GM21529 (cell line): ENCODE results near the gene HIBCH.

Experiments used
- ATAC-seq: cut with Tn5 transposase; IDR thresholded peaks from one replicate; pipeline ENCODE4 v1.9.1; 2021; ENCODE audit not compliant: unreplicated experiment

Gene HIBCH

GRCh38 chr2:190199109-190199508 is 120.5 kb downstream of the HIBCH start:
- no peak for ATAC-seq

DNA sequence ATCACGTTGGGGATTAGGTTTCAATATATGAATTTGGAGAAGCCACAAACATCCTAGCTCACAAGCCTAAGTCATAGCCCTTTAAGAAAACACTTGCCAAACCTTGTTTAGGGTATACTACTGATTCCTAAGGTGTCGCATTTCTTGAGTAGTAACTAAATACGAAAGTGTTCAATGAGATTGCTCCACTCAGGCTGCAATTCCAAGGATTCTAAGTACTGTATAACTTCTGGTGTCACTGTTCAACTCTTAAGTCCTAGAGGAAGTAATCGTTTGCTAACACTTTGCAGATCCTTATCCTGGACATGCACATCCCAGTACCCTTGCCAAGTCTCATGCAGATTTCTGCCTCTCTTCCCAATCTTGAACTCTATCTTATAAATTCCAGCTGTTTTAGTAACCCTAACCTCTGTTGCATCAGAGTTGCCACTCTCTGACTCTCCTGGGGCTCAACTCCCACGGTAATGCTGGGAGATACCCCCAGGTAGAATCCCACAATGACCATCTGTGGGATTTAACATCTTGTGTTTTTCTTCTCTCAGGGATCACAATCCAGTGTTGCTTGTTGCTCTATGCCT is 122.4 kb downstream of the HIBCH start:
- ATAC-seq = no peak

DNA sequence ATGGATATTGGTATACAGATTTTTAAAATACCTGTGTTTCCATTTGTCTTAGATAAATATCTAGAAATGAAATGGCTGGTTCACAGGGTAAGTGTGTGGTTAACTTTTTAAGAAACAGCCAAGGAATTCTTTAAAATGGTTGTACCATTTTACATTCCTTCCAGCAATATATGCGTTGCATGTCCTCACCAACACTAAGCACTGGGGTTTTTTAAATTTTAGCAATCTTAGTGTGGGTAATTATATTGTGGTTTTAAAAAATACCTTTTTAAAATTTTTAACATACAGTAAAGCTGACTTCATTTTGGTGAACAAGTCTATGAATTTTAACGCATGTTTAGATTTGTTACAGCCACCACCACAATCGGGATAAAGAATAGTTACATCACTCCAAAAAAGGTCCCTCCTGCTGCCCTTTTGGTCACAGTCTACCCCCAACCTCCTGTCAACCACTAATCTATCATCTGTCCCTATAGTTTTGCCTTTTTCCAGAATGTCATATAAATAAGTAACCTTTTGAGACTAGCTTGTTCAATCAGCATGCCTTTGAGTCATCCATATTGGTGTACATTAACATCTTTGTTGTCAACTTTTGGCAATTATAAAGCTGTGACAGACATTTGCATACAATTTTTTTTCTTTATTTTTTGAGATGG is 129.0 kb downstream of the HIBCH start:
- ATAC-seq = no peak

- no peak for ATAC-seq
Observed at GRCh38 chr2:190188289-190188688, 131.3 kb downstream of the HIBCH start.

- no peak for ATAC-seq
Observed at GRCh38 chr2:190186238-190186637, 133.4 kb downstream of the HIBCH start.

GRCh38 chr2:190185380-190185779 is 134.2 kb downstream of the HIBCH start:
- no peak for ATAC-seq

- no peak for ATAC-seq
Observed at GRCh38 chr2:190184460-190184859, 135.2 kb downstream of the HIBCH start.

DNA sequence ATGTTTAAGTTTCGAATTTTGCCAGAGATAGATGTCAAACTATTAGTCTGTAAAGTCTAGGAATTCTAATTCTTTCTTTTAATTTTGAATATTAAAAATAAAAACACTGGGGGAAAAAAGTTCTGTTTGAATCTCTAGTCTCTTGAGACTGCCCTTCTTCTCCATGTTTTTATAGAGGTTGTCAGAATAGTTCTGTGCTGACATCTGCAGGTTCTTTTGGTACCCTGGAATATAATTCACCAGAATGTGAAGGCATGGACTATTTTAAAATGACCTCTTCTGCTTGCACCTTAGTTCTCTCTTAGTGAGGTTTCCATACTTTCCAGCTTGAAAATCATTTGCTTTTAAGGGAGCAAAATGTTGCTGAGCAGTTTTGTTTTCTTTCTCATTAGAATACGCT is 136.1 kb downstream of the HIBCH start:
- ATAC-seq = no peak

GRCh38 chr2:190182071-190182524 is 137.5 kb downstream of the HIBCH start:
- ATAC-seq = peak; percentile 31

DNA sequence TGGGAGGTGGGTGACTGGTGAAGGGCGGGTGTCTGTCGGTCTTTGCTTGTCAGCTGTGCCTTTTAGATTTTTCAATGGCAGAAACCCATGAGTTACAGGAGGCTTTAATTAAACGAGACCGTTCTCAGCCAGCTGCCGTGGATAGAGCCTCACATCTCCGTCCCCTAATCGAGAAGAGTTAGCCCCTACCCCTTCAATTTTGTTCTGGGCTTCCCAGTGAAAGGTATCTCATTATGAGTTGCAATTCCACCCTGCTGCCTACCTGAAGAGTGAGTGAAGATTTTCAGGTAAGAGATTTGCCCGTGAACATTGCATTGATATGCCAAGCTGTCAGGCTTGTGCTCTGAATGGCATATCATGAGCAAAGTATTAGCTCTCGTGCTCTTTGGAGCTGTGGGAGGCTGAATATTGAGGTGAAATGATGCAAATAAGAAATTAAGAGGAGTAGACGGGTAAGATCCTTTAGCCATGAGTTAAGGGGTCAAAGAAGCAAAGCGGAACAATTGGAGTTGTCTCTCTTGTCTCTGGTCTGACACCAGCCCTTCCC is 138.4 kb downstream of the HIBCH start:
- ATAC-seq = no peak

DNA sequence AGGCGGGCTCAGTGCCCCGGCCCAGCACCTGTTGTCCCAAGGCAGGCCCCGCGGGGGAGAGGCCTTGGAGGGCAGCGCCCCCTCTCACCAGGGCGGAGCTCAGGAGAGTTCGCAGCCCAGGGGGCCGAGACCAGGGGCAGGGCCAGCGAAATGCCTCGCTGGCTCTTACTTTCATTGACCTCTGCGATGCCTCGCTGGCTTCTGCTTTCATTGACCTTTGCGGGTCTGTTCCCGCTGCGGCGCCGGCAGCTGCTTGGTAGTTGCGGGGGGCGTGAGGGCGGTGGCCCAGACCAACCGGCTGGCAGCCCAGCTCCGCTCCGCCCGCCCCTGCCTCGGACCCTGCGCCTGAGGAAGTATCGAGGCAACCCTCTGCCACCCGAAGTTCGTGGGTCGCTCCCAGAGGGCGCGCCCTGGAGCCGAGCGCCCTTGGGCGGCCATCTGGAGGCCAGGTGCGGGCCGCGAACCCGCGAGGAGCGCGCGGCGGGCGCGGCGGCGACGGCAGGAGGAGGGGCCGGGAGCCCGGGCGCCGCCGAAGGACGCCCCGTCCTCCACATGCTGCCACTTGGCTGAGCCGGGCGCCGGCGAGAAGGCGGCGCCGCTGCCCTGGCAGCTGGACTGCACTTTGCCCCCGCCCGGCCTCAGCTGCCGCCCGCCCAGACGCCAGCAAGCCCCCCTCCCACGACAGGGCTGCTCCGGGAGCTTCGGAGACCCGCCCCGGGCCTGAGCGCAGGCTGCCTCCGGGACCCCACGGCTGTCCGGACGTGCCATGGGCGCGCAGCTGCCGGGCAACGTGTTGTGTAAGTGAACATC is 139.1 kb downstream of the HIBCH start:
- ATAC-seq = peak; percentile 80

DNA sequence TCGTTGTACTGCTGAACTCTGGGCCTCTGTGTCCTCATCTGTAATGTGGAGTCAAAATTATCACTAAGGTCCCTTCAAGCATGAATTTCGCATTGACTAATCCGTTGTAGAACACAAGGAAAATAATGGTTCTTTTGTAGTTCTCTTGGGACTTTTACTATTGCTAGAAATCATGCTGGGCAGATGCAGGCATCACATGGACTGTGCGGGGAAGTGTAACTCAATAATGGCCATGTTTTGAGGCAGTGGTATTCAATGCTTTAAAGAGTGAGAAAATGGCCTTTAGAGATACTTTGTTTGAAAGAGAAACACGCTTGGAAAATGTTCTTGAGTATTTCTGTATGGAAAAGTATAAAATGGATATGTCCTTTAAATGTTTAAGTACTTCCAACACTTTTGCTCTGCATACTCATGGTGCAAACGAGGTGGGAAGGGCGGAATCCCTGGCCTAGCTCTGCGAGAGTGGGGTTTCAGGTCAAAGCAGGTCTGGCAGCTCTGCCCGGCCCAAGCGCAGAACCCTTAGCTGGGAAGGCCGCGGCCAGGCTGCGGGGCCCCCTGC is 139.8 kb downstream of the HIBCH start:
- peak; percentile 15 for ATAC-seq

- ATAC-seq = no peak
Observed at GRCh38 chr2:190178066-190178722, 141.4 kb downstream of the HIBCH start.

GRCh38 chr2:190177249-190178040 is 142.2 kb downstream of the HIBCH start:
- no peak for ATAC-seq

DNA sequence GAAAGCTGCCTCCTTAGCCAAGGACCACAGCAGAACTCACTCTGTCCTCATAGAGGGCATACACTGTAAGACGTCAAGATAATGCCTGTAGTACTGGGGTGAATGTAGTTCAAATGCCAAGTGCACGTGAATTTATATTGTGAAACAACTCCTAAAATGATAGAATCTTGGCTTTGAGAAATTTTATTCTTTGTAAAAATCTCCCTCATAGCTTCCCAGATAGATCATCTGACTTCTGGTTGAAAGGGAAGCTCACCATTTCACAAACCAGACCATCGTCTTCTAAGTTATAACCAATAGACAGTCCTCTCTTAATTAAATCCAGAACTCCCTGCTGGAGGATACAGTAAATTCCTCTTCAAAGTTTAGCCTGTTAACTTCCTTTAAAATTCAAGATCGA is 146.2 kb downstream of the HIBCH start:
- ATAC-seq = no peak

- ATAC-seq = no peak
Observed at GRCh38 chr2:190170673-190171072, 149.0 kb downstream of the HIBCH start.

DNA sequence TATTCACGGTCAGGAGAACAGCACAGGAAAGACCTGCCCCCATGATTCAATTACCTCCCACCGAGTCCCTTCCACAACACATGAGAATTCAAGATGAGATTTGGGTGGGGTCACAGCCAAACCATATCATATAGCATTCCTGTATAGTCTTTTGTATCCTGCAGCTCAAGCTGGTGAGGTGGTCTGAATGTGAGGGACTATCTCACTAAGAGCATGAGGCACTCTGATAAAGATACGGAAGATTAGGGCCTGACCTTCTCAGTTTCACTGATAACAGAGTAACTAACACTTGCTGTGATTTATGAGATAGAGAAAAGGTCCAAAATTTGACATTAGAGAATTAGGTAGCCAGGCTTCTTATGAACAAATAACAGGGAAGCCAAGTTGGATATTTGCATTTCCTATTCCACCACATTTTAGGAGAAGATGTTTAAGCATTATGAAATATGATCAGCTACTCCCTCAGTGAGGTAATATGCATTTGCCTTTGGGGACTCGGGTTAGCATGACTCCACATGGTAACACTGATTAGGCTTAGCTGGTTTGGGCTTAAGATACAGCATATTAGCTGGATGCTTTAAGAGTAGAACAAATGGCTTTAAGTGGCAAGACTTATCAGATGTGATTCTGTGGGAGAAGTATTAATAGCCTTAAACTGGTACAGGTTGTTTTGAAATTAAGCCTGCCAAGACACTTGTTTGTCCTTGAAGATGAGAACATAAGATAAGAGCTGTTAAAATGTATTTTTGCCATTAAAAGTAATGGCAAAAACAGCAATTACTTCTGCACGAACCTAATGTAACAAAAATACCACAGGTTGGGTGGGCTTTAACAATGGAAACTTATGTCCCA is 150.2 kb downstream of the HIBCH start:
- no peak for ATAC-seq

DNA sequence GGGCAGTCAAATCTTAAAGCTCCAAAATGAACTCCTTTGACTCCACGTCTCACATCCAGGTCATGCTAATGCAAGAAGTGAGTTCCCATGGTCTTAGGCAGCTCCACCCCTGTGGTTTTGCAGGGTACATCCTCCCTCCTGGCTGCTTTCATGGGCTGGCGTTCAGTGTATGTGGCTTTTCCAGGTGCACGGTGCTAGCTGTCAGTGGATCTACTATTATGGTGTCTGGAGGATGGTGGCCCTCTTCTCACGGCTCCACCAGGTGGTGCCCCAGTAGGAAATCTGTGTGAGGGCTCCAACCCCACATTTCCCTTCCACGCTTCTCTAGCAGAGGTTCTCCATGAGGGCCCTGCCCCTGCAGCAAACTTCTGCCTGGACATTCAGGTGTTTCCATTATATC is 151.9 kb downstream of the HIBCH start:
- no peak for ATAC-seq

GRCh38 chr2:190165491-190165890 is 154.1 kb downstream of the HIBCH start:
- no peak for ATAC-seq
